NCI-H1436 treated with DMSO at 0.1 percent for 48 hours (cell line): ENCODE measurements around the gene ARL14.

Experiments
- DNase-seq: peaks from one replicate; lab custom pipeline; 2025; lab: John Stamatoyannopoulos, UW

Gene ARL14

GRCh38 chr3:160722331-160722730, 45.4 kb downstream of the ARL14 start:
- DNase-seq, result no peak

DNA sequence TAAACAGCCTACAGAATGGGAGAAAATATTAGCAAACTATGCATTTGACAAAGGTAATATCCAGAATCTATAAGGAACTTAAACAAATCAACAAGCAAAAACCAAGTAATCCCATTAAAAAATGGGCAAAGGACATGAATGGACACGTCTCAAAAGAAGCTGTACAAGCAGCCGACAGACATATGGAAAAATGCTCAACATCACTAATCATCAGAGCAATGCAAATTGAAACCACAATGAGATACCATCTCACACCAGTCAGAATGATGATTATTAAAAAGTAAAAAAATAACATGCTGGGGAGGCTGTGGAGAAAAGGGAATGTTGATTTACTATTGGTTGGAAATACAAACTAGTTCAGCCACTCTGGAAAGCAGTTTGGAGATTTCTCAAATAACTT, 48.4 kb downstream of the ARL14 start:
- DNase-seq, result no peak
